LNCAP (cell line): Measurements from ENCODE around the gene MAOB.
A peak's percentile ranks its signal among the peaks of the same experiment; 100 is the strongest.

ENCODE experiments used
- TF ChIP-seq, protein P1 (sequence below): fragments of 450-650 bp; IDR thresholded peaks from 2 replicates; pipeline ENCODE4 v1.5.1; 2017; ENCODE audit warnings: mild to moderate bottlenecking

Gene MAOB

DNA sequence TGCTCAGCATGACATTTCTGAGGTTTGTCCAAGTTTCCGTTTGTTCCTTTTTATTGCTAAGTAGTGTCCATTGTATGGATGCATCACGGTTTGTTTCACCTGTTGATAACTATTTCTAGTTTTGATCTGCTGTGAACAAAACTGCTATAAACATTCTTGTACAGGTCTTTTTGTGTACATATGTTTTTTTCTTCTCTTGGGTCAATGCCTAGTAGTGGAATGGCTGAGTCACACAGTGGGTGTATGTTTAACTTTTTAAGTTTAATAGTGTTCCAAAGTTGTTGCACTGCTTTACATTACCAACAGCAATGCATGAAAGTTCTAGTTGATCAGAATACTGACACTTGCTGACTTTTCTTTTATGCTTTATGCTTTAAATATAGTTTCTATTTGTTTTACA lies 76.7 kb downstream of the MAOB start:
- TF ChIP-seq, protein P1, sequence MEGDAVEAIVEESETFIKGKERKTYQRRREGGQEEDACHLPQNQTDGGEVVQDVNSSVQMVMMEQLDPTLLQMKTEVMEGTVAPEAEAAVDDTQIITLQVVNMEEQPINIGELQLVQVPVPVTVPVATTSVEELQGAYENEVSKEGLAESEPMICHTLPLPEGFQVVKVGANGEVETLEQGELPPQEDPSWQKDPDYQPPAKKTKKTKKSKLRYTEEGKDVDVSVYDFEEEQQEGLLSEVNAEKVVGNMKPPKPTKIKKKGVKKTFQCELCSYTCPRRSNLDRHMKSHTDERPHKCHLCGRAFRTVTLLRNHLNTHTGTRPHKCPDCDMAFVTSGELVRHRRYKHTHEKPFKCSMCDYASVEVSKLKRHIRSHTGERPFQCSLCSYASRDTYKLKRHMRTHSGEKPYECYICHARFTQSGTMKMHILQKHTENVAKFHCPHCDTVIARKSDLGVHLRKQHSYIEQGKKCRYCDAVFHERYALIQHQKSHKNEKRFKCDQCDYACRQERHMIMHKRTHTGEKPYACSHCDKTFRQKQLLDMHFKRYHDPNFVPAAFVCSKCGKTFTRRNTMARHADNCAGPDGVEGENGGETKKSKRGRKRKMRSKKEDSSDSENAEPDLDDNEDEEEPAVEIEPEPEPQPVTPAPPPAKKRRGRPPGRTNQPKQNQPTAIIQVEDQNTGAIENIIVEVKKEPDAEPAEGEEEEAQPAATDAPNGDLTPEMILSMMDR = no peak

DNA sequence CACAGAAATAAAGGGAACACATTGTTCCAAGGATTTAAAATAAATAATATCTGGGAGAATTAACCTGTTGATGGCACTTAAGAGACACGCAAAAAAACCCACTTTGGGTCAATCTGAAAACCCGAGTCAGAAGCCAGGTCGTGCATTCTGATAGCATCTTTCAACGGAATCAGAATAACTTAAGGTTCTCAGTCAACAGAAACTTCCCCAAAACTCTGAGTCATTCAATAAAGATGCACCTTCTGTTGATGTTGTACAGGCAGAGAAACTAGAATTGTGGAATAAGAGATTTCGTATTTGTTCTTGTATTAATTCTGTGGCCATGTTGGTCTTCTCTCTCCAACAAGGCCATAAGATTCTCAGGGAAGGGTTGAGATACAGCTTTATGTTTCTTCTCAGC lies 78.2 kb downstream of the MAOB start:
- TF ChIP-seq, protein P1 = no peak

DNA sequence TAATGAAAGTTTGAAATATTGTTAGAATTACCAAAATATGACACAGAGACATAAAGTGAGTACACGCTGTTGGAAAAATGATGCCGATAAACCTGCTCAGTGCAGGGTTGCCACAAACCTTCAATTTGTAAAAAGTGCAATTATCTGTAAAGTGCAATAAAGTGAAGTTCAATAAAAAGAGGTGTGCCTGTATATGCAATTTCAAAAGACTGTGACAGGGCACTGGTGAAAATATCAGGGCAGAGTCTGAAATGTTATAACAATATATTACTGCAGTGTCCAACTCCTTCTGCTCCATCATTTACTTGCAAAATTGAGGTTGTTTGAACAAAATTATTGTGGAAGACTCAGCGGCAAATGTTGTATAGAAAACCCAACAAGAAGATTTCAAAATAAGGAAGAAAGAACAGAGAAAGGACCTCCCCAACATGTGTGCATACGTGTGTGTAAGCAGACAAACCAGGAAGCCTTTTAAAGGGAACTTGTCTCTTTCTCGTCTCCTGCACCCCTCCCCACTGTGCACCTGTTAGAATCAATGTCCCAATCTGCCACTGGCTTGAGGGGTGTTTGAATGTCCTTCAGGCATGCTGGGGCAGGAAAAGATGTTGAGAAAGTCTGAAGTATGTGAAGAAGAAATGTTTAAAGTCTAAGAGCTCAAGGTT lies 96.2 kb downstream of the MAOB start:
- TF ChIP-seq, protein P1 = no peak

DNA sequence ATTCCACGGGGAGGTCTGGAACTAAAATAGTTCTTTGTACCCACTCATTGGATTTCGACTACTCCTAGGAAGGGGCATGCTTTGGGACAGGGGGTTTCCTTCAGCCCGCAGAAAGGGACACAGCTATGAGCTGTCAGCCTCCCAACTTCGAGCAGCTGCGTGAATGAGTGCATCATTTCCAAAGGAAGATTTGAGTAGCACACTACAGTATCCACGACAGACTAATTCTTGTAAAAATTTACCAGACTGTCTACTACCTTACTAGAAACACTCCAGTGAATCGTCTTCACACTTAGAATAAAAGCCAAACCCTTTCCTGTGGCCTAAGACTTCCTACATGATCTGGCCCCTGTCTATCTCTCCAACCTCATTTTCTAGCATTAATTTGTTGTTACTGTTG lies 124.2 kb downstream of the MAOB start:
- TF ChIP-seq, protein P1 = no peak

DNA sequence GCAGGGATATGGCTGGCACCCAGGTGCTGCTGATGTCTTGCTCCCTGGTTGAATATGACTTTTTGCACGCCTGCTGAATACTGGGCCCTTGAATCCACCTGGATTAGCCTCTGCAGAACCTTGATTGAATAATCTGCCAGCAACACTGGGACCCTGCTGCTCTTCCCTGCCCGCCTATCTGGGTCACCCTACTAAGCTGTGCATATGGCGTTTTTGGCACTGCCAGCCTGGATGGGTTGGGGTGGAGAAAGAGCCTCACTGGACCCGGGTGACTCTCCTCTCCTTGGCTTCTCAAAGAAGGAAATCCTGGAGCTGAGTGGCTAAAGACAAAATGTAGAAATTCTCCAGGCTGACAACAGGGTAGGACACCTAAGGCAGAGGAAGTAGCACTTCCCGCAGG lies 126.2 kb downstream of the MAOB start:
- TF ChIP-seq, protein P1 = no peak

DNA sequence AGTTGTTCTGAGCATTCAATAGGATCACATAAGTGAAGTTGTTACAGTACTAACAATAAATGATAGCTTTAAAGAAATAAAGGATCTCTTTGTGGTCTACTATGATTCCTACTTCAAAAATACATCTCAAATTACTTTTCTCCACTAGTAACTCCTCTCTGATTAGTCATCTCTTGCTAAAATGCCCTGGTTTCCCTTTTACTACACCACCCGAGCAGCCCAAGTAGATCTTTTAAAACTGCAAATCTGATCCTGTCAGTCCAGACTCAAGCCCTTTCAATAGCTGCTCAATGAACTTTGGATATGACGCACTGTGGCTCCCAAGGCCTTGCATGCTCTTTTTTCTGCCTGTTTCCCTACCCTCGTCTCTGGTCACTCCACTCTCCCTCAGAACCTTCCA lies 128.6 kb downstream of the MAOB start:
- TF ChIP-seq, protein P1 = no peak

DNA sequence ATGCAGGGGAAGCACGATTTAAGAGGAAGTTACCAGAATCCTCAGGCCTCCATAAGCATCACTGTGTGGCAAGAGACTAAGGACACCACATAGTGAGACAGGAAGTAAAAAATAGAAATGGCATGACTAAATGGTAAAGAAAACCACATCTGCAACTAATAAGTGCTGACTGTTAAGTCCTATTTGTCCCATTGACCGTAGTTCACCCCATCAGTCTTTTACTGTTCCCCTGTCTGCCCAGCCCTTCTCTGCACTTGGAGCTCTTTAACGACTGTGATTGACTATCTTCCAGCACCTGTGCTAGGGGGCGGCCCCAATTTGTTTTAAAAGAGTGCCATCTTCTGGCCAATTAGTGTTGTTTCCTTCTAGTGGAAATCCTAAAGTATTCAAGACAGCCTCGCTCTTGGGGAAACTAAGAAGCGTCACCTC lies 132.0 kb downstream of the MAOB start:
- TF ChIP-seq, protein P1 = peak; percentile 42; the same call in 1 of the 2 replicates

DNA sequence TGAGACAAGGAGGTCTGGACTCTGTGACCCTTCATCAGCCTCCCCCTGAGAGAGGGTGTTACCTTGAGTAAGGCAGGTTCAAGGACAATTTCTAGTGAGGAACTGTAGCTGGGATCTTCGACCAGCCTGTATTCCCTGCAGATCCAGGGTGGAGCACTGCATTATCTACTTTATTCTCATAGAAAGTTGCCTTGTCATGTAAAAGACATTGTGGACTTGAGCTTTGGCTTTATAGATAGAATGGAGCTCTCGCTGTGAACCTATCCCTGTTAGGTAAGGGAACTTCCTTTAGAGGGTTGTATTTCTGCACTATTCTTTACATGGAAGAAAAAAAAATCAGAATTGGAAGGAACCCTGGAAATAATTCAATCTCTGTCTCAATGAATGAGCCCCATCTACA lies 134.8 kb downstream of the MAOB start:
- TF ChIP-seq, protein P1 = no peak
